Lung (tissue), 12 donors: Measurements from ENCODE around the gene ERVW-1. TPM values are rescaled to one million over a fixed set of nuclear protein-coding genes. Genes with fewer than 3 reads are reported as not detected.
"Not testable (repeated sequence)": the region's sequence is repeated elsewhere in the genome, so short reads cannot be mapped to it uniquely, and the experiment has no call there.

Experiments
- ATAC-seq: fragments of 200-7000 bp; cut with Tn5 transposase; one replicate; pipeline ENCODE4 v1.9.1; 2020; ENCODE audit warnings: moderate number of reproducible peaks; ENCODE audit not compliant: insufficient read depth, low FRiP score
- DNase-seq, 3 donors: peaks; one replicate each; pipeline ENCODE4 v3.0.0-alpha.2; 2013 to 2017
- H3K27ac ChIP-seq, 2 donors: one replicate each; pipeline ENCODE4 v1.5.1; 2013; ENCODE audit warnings: mild to moderate bottlenecking in 2 of 2, moderate library complexity in 2 of 2, control low read depth in 1 of 2, inconsistent platforms in 1 of 2, low read depth in 1 of 2, low read length in 1 of 2
- H3K27me3 ChIP-seq, 3 donors: one replicate each; pipeline ENCODE4 v1.5.1; 2013; ENCODE audit warnings: low read length in 2 of 3; ENCODE audit not compliant: control insufficient read depth in 3 of 3, insufficient read depth in 3 of 3
- H3K36me3 ChIP-seq, 4 donors: one replicate each; pipeline ENCODE4 v1.5.1; 2013; ENCODE audit warnings: low read length in 4 of 4, mild to moderate bottlenecking in 1 of 4, moderate library complexity in 1 of 4; ENCODE audit not compliant: control insufficient read depth in 4 of 4, insufficient read depth in 4 of 4
- H3K4me1 ChIP-seq, 5 donors: one replicate each; pipeline ENCODE4 v1.5.1; 2013; ENCODE audit warnings: low read length in 5 of 5, mild to moderate bottlenecking in 2 of 5, moderate library complexity in 1 of 5; ENCODE audit not compliant: control insufficient read depth in 5 of 5, insufficient read depth in 5 of 5
- H3K4me3 ChIP-seq: one replicate; pipeline ENCODE4 v1.5.1; 2013; ENCODE audit warnings: mild to moderate bottlenecking, control low read depth, moderate library complexity
- H3K9ac ChIP-seq, 2 donors: one replicate each; pipeline ENCODE4 v1.5.1; 2013; ENCODE audit warnings: low read length in 2 of 2, control low read depth in 1 of 2; ENCODE audit not compliant: insufficient read depth in 1 of 2
- H3K9me3 ChIP-seq, 4 donors: one replicate each; pipeline ENCODE4 v1.5.1; 2013; ENCODE audit warnings: low read length in 3 of 4, mild to moderate bottlenecking in 1 of 4, moderate library complexity in 1 of 4; ENCODE audit not compliant: control insufficient read depth in 4 of 4, insufficient read depth in 3 of 4
- CTCF ChIP-seq: IDR thresholded peaks from 2 replicates; pipeline ENCODE4 v1.5.1; 2012; ENCODE audit warnings: mild to moderate bottlenecking; ENCODE audit errors: control extremely low read depth, extremely low read depth
- WGBS, 2 donors: extraction: QIAGEN DNeasy Blood & Tissue Kit; methylation state at CpG; one replicate each; pipeline ENCODE4 v1.1.7; 2013; 5-methylcytosine and 5-hydroxymethylcytosine counted together
- polyA plus RNA-seq, 2 donors: library from polyadenylated mRNA; stranded (reverse); fragments of 200-250 nt; gene quantifications; one replicate each; pipeline ENCODE4 v1.2.1, GENCODE V29; 2013
- total RNA-seq, 2 donors: library from RNA; depleted of rRNA in 1 of 2; stranded (reverse); fragments of >200 nt in 1 of 2; gene quantifications; one replicate each; pipeline ENCODE4 v1.2.1, GENCODE V29; 2014 to 2021
- donor health status: control.
- donor health status: control.
- donor health status: Bipolar disorder and iron deficiency.
- donor health status: healthy.
- donor health status: DM: yes; HTN: yes; CAD: no.

ERVW-1 gene
- total and polyA plus RNA-seq, 4 donors = 0.04 to 0.25 TPM; not detected in 2

DNA sequence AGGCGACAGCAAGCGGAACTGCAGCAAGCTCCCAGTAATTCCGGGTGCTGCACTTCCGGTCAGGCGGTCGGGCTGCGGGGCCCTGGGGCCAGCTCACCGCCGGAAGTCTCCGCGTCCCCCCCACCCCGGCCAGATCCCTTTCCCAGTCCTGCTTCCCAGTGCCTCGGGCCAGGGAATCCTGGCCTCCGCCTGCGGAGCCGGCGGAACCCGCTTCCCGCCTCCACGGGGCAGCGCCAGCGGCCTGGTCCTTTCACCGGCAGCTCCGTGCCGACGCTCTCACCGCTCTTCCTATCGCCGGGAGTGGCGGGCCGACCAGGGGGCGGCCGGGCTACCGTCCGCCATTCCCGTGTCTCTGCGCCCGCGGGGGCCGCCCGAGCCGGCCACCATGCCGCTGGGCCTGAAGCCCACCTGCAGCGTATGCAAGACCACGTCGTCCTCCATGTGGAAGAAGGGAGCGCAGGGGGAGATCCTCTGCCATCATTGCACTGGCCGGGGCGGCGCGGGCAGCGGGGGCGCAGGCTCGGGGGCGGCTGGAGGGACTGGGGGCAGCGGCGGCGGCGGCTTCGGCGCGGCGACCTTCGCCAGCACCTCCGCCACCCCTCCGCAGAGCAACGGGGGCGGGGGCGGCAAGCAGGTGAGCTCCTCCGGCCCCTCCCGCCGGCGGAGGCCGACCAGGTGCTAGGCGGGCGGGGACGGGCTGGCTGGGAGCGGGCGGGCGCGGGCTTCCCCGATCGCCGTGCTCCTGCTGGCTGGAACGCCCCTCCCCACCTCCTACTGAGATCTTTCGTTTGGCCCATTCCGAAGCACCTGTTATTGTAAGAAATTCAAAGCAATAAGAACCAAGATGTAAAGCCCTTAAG, 30.2 kb downstream of the ERVW-1 start, which contains the start of gene GATAD1:
GATAD1 (plus strand) TSS at position 138 of the 860 bp plus-strand sequence; CDS start at position 386, 248 bp downstream.
- H3K4me1 ChIP-seq = peaks cover 0 to 10% (median 0%) of the 10 kb centered on the region in 5 donors
- no peaks in the 10 kb centered on the region for H3K9me3 ChIP-seq
- peak within 1 kb of the TSS; percentile 98 for H3K4me3 ChIP-seq
- H3K36me3 ChIP-seq = peaks cover 6 to 26% (median 15%) of the 10 kb centered on the region in 4 donors
- ATAC-seq = peak; percentile 98
- H3K27me3 ChIP-seq = no peaks in the 10 kb centered on the region
- TF ChIP-seq CTCF = peak; percentile 92
- H3K9ac ChIP-seq = peak within 1 kb of the TSS; percentile 66 to 88
- peak within 1 kb of the TSS; percentile 99 for H3K27ac ChIP-seq
- 0 to 1% methylated on average over 58 to 87 of the region's 87 CpGs for WGBS, 2 donors
- DNase-seq = peak; percentile 94 to 96 (median 94)

GRCh38 chr7:92446869-92447344, 30.8 kb downstream of the ERVW-1 start:
- TF ChIP-seq CTCF = no peak
- H3K27me3 ChIP-seq = no peaks in the 10 kb centered on the region
- DNase-seq (no peak), ATAC-seq (no peak)
- H3K4me1 ChIP-seq = peaks cover 0 to 10% (median 0%) of the 10 kb centered on the region in 5 donors
- no peak overlapping the region for H3K9ac ChIP-seq
- peaks cover under 1 to 20% (median 11%) of the 10 kb centered on the region in 4 donors for H3K36me3 ChIP-seq
- WGBS, 2 donors = 56 to 57% methylated on average over 21 of the region's 21 CpGs
- peak overlapping the region in 1 of 2 donors; percentile 99 for H3K27ac ChIP-seq
- H3K9me3 ChIP-seq = no peaks in the 10 kb centered on the region
- H3K4me3 ChIP-seq = no peak overlapping the region

DNA sequence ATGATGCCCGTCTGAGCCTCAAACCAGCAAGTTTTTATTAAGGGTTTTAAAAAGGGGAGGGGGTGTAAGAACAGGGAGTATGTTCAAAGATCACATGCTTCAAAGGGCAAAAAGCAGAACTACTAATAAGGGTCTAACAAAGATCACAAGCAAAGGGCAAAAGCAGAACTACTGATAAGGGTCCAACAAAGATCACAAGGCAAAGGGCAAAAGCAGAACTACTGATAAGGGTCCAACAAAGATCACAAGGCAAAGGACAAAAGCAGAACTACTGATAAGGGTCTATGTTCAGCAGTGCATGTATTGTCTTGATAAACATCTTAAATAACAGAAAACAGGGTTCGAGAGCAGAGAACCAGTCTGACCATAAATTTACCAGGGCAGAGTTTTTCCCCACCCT, 35.0 kb downstream of the ERVW-1 start:
- not testable (repeated sequence) for ATAC-seq, H3K36me3 ChIP-seq, H3K9ac ChIP-seq, H3K27me3 ChIP-seq, DNase-seq, H3K9me3 ChIP-seq, H3K27ac ChIP-seq, H3K4me1 ChIP-seq, H3K4me3 ChIP-seq
- 75 to 84% methylated on average over 2 of the region's 2 CpGs for WGBS, 2 donors

GRCh38 chr7:92437956-92438491, 39.7 kb downstream of the ERVW-1 start:
- H3K36me3 ChIP-seq = no peaks in the 10 kb centered on the region
- ATAC-seq (no peak), DNase-seq (no peak)
- H3K9me3 ChIP-seq = no peaks in the 10 kb centered on the region
- H3K27ac ChIP-seq = no peak overlapping the region
- WGBS, 2 donors = 80 to 85% methylated on average over 6 of the region's 6 CpGs
- no peak overlapping the region for H3K9ac ChIP-seq
- no peaks in the 10 kb centered on the region for H3K27me3 ChIP-seq
- H3K4me1 ChIP-seq = peaks cover 0 to 2% (median 0%) of the 10 kb centered on the region in 5 donors
- no peak overlapping the region for H3K4me3 ChIP-seq
- TF ChIP-seq CTCF = no peak
